Measurements from ENCODE around the gene TRMT2B.
"Not testable (repeated sequence)": the region's sequence is repeated elsewhere in the genome, so short reads cannot be mapped to it uniquely, and the experiment has no call there.

DNA sequence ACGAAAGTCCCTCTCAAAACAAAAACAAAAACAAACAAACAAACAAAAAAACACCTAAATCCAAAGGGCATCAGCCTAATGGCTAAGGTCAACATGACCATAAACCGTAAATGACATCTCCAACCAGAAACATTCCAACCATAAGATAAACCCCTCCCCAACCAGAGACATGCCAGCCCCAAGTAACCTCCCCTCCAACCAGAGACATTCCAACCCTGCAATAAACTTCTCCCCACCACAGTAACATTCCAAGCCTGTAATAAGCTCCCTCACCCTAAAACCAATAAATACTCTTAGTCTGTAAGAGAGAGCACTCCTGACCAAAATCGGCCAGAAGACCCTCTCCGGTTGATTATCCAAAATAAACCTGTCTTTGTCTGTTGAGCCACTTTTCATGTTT, 4.6 kb upstream of the TRMT2B start:
- not testable (repeated sequence) for TF ChIP-seq NFE2 (CRISPR knock-in tag; IDR thresholded peaks at IDR 0.05); KDM1A (CRISPR knock-in tag; IDR thresholded peaks at IDR 0.05); ZNF24 (IDR thresholded peaks at IDR 0.05); TP53 (CRISPR knock-in tag; conservative IDR thresholded peaks at IDR 0.05); EHMT2 (IDR thresholded peaks at IDR 0.05; ENCODE audit: borderline replicate concordance, low read depth, low read length); RAD21 (CRISPR knock-in tag; IDR thresholded peaks at IDR 0.05); GABPB1 (CRISPR knock-in tag; IDR thresholded peaks at IDR 0.05); RXRA (CRISPR knock-in tag; IDR thresholded peaks at IDR 0.05); ZBTB33 (CRISPR knock-in tag; IDR thresholded peaks at IDR 0.05); ZNF451 (CRISPR knock-in tag; IDR thresholded peaks at IDR 0.05)
- TF ChIP-seq, protein P1, sequence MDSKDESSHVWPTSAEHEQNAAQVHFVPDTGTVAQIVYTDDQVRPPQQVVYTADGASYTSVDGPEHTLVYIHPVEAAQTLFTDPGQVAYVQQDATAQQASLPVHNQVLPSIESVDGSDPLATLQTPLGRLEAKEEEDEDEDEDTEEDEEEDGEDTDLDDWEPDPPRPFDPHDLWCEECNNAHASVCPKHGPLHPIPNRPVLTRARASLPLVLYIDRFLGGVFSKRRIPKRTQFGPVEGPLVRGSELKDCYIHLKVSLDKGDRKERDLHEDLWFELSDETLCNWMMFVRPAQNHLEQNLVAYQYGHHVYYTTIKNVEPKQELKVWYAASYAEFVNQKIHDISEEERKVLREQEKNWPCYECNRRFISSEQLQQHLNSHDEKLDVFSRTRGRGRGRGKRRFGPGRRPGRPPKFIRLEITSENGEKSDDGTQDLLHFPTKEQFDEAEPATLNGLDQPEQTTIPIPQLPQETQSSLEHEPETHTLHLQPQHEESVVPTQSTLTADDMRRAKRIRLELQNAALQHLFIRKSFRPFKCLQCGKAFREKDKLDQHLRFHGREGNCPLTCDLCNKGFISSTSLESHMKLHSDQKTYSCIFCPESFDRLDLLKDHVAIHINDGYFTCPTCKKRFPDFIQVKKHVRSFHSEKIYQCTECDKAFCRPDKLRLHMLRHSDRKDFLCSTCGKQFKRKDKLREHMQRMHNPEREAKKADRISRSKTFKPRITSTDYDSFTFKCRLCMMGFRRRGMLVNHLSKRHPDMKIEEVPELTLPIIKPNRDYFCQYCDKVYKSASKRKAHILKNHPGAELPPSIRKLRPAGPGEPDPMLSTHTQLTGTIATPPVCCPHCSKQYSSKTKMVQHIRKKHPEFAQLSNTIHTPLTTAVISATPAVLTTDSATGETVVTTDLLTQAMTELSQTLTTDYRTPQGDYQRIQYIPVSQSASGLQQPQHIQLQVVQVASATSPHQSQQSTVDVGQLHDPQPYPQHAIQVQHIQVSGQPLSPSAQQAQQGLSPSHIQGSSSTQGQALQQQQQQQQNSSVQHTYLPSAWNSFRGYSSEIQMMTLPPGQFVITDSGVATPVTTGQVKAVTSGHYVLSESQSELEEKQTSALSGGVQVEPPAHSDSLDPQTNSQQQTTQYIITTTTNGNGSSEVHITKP (CRISPR knock-in tag; IDR thresholded peaks at IDR 0.05; ENCODE audit: low read depth), result not testable (repeated sequence)
